ENCODE measurements around the gene ELOVL2.

The ELOVL2 gene

DNA sequence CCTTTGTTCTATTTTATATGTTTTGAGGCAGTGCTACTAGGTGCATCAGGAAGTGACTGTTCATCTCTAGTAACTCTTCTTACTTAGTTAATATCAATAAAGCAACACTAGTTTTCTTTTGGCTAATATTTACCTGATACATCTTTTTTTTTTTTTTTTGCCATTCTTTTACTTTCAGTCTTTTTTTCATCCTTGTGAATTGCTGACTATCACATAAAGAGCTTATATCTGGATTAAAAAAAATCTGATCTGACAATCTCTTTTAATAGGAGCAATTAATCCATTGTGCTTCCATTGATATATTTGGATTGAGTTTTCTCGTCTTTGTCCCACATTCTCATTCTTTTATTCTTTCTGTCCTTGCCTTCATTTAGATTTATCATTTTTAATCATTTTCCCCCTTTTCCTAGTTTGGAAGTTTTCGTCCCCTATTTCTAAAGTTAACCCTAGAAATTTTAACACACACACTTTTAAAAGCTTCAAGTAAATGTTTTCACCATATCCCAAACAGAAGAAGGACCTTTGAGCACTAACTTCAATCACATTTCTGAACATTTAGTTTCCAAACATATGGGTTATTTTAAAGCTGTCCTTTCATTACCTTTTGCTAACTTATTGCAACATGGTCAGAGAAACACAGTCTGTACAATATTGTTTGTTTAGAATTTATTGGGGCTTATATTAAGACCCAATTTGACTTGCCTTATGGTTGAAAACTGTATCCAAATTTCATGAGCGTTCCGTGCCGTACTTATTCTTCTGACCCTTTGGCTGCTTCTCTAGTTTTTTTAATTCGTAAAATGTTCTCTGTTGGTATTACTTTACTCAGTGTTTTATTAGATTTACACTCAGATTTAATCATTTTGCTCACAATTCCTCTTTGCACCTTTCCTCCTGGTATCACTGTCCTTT, 94.3 kb downstream of the ELOVL2 start:
- Histone ChIP-seq H3K27ac (ENCODE audit: insufficient read depth, low read length, poor library complexity, severe bottlenecking) (no peak overlapping the region), H3K4me3 (ENCODE audit: insufficient read depth, low read depth, low read length, poor library complexity, severe bottlenecking) (no peak overlapping the region), H3K36me3 (ENCODE audit: control insufficient read depth, insufficient read depth, low read length) (no peaks in the 10 kb centered on the region), H3K4me1 (ENCODE audit: control insufficient read depth, insufficient read depth, low read length, poor library complexity, severe bottlenecking) (no peaks in the 10 kb centered on the region), H3K9me3 (ENCODE audit: control insufficient read depth, low read length) (no peaks in the 10 kb centered on the region), H3K27me3 (replicated peaks; ENCODE audit: control insufficient read depth, insufficient read depth, low read length, poor library complexity, severe bottlenecking) (no peaks in the 10 kb centered on the region)
- DNase-seq, result no peak

- Histone ChIP-seq H3K9me3 (ENCODE audit: control insufficient read depth, low read length) (no peaks in the 10 kb centered on the region), H3K4me1 (ENCODE audit: control insufficient read depth, insufficient read depth, low read length, poor library complexity, severe bottlenecking) (no peaks in the 10 kb centered on the region), H3K27me3 (replicated peaks; ENCODE audit: control insufficient read depth, insufficient read depth, low read length, poor library complexity, severe bottlenecking) (no peaks in the 10 kb centered on the region), H3K4me3 (ENCODE audit: insufficient read depth, low read depth, low read length, poor library complexity, severe bottlenecking) (no peak overlapping the region), H3K27ac (ENCODE audit: insufficient read depth, low read length, poor library complexity, severe bottlenecking) (no peak overlapping the region), H3K36me3 (ENCODE audit: control insufficient read depth, insufficient read depth, low read length) (no peaks in the 10 kb centered on the region)
- no peak for DNase-seq
Observed at GRCh38 chr6:10947966-10948365, 96.1 kb downstream of the ELOVL2 start.

DNA sequence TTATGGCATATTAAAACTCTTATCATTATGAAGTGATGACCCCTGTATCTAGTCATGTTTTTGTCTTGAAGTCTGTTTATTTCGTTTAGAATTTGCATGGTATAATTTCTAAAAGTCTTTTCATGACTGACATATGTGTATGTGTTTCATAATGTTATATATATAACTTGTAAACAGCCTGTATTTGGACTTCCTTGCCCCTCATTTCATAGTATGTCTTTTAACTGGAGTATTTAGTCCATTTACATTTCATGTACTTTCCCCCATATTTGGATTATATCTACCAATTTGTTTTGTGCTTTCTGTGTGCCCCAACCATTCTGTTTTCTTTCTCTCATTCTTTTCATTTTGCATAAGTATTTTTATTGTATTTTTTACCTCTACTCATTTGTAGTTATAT, 98.3 kb downstream of the ELOVL2 start:
- H3K4me1 ChIP-seq (ENCODE audit: control insufficient read depth, insufficient read depth, low read length, poor library complexity, severe bottlenecking), result no peaks in the 10 kb centered on the region
- H3K27me3 ChIP-seq (replicated peaks; ENCODE audit: control insufficient read depth, insufficient read depth, low read length, poor library complexity, severe bottlenecking), result no peaks in the 10 kb centered on the region
- H3K27ac ChIP-seq (ENCODE audit: insufficient read depth, low read length, poor library complexity, severe bottlenecking), result no peak overlapping the region
- DNase-seq, result no peak
- no peaks in the 10 kb centered on the region for H3K9me3 ChIP-seq (ENCODE audit: control insufficient read depth, low read length)
- no peak overlapping the region for H3K4me3 ChIP-seq (ENCODE audit: insufficient read depth, low read depth, low read length, poor library complexity, severe bottlenecking)
- no peaks in the 10 kb centered on the region for H3K36me3 ChIP-seq (ENCODE audit: control insufficient read depth, insufficient read depth, low read length)

DNA sequence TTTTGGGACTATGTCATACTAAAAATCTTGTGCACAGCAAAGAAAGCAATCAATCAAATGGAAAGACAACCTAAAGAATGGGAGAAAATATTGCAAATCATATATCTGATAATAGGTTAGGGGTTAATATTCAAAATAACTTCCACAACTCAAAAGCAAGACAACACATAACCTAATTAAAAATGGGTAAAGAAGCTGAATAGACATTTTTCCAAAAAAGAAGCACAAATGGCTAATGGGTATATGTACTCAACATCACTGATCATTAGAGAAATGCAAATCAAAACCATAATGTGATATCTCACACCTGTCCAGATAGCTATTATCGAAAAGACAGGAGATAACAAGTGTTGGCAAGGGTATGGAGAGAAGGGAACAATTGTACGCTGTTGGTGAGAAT, 104.3 kb downstream of the ELOVL2 start:
- no peaks in the 10 kb centered on the region for H3K4me1 ChIP-seq (ENCODE audit: control insufficient read depth, insufficient read depth, low read length, poor library complexity, severe bottlenecking)
- peaks cover 3% of the 10 kb centered on the region for H3K27me3 ChIP-seq (replicated peaks; ENCODE audit: control insufficient read depth, insufficient read depth, low read length, poor library complexity, severe bottlenecking)
- no peak overlapping the region for H3K27ac ChIP-seq (ENCODE audit: insufficient read depth, low read length, poor library complexity, severe bottlenecking)
- H3K4me3 ChIP-seq (ENCODE audit: insufficient read depth, low read depth, low read length, poor library complexity, severe bottlenecking), result no peak overlapping the region
- no peaks in the 10 kb centered on the region for H3K9me3 ChIP-seq (ENCODE audit: control insufficient read depth, low read length)
- DNase-seq, result no peak
- no peaks in the 10 kb centered on the region for H3K36me3 ChIP-seq (ENCODE audit: control insufficient read depth, insufficient read depth, low read length)

DNA sequence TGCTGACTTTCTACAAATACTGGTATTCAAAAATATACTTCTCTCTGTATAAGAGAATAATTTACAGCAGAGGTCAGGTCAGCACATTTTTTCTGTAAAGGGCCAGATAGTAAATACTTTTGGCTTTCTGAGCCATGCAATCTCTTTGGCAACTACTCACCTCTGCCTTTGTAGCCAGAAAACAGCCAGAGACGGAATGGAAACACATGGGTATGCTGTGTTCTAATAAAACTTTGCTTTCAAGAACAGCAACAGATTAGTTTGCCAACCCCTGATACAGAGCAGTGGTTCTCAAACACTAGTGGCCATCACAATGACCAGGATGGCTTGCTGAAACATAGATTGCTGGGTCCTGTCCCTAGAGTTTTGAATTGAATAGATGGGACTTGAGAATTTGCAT, 111.0 kb downstream of the ELOVL2 start:
- Histone ChIP-seq H3K36me3 (ENCODE audit: control insufficient read depth, insufficient read depth, low read length) (no peaks in the 10 kb centered on the region), H3K4me1 (ENCODE audit: control insufficient read depth, insufficient read depth, low read length, poor library complexity, severe bottlenecking) (no peaks in the 10 kb centered on the region), H3K27ac (ENCODE audit: insufficient read depth, low read length, poor library complexity, severe bottlenecking) (no peak overlapping the region), H3K4me3 (ENCODE audit: insufficient read depth, low read depth, low read length, poor library complexity, severe bottlenecking) (no peak overlapping the region), H3K9me3 (ENCODE audit: control insufficient read depth, low read length) (no peaks in the 10 kb centered on the region), H3K27me3 (replicated peaks; ENCODE audit: control insufficient read depth, insufficient read depth, low read length, poor library complexity, severe bottlenecking) (peaks cover 3% of the 10 kb centered on the region)
- no peak for DNase-seq

Data from effector memory CD4-positive, alpha-beta T cell (primary cell).